ENCODE data around the gene DLGAP4. TPM values are rescaled to one million over a fixed set of nuclear protein-coding genes. Genes with fewer than 3 reads are reported as not detected.
A peak's percentile ranks its signal among the peaks of the same experiment; 100 is the strongest.

DLGAP4 gene
- total and polyA plus RNA-seq, 2 of the 13 experiments (the other 11 are each of a cell fraction or from before 2014, with no cell fraction given), result 15.2 to 26.7 TPM

GRCh38 chr20:36460648-36461599 is 154.8 kb downstream of the DLGAP4 start (continued):
- peak; percentile 76; the same call in 1 of the 2 replicates for TF ChIP-seq TOE1 (CRISPR knock-in tag; IDR thresholded peaks at IDR 0.05)
- 0 out of 2 replicates have a peak, but pooled peaks have one; percentile 58 for TF ChIP-seq ZNF616 (CRISPR knock-in tag; IDR thresholded peaks at IDR 0.05; ENCODE audit: low read depth)
- no peak for TF ChIP-seq GTF2F1 (IDR thresholded peaks at IDR 0.05; ENCODE audit: low read length)
- peak; percentile 79; the same call in 1 of the 2 replicates for TF ChIP-seq NKX3-1 (CRISPR knock-in tag; IDR thresholded peaks at IDR 0.05)
- peak; percentile 89 for TF ChIP-seq ZNF546 (CRISPR knock-in tag; conservative IDR thresholded peaks at IDR 0.05)
- TF ChIP-seq MAFK (conservative IDR thresholded peaks at IDR 0.05 in 1 of 2, IDR thresholded peaks at IDR 0.05 in 1 of 2; ENCODE audit: low read length in 2 of 2), result no peak
- TF ChIP-seq YEATS4 (CRISPR knock-in tag; IDR thresholded peaks at IDR 0.05; ENCODE audit: borderline replicate concordance), result peak; percentile 93
- TF ChIP-seq MXD3 (CRISPR knock-in tag; IDR thresholded peaks at IDR 0.05), result peak; percentile 89
- TF ChIP-seq REL (CRISPR knock-in tag; conservative IDR thresholded peaks at IDR 0.05), result no peak
- TF ChIP-seq THAP7 (CRISPR knock-in tag; IDR thresholded peaks at IDR 0.05), result peak; percentile 63
- TF ChIP-seq ZNF180 (CRISPR knock-in tag; IDR thresholded peaks at IDR 0.05; ENCODE audit: borderline replicate concordance, low read depth), result no peak
- peak; percentile 90; the same call in 1 of the 2 replicates for TF ChIP-seq ZNF773 (CRISPR knock-in tag; IDR thresholded peaks at IDR 0.05; ENCODE audit: borderline replicate concordance)
- no peak; the same call in 1 of the 2 replicates for TF ChIP-seq THAP8 (CRISPR knock-in tag; IDR thresholded peaks at IDR 0.05; ENCODE audit: borderline replicate concordance)
- TF ChIP-seq ZNF770 (CRISPR knock-in tag; IDR thresholded peaks at IDR 0.05), result no peak
- TF ChIP-seq ZNF143 (CRISPR knock-in tag; IDR thresholded peaks at IDR 0.05), result peak; percentile 56; the same call in 1 of the 2 replicates
- peak; percentile 85; the same call in 1 of the 2 replicates for TF ChIP-seq AHR (CRISPR knock-in tag; IDR thresholded peaks at IDR 0.05)
- peak; percentile 95; the same call in 1 of the 2 replicates for TF ChIP-seq ZNF607 (CRISPR knock-in tag; IDR thresholded peaks at IDR 0.05; ENCODE audit: borderline replicate concordance)
- TF ChIP-seq MAX (IDR thresholded peaks at IDR 0.05), result peak; percentile 96
- no peak for TF ChIP-seq ZNF230 (CRISPR knock-in tag; IDR thresholded peaks at IDR 0.05)
- peak; percentile 71; the same call in 1 of the 2 replicates for TF ChIP-seq ZBTB20 (CRISPR knock-in tag; IDR thresholded peaks at IDR 0.05; ENCODE audit: borderline replicate concordance, low read depth)
- peak; percentile 89 for TF ChIP-seq KLF15 (CRISPR knock-in tag; IDR thresholded peaks at IDR 0.05; ENCODE audit: borderline replicate concordance)
- TF ChIP-seq TERF1 (CRISPR knock-in tag; IDR thresholded peaks at IDR 0.05), result no peak; the same call in 1 of the 2 replicates
- peak; percentile 34; the same call in 1 of the 2 replicates for TF ChIP-seq SMAD3 (CRISPR knock-in tag; IDR thresholded peaks at IDR 0.05)

Measured in HepG2 (cell line).